K562 (cell line): Measurements from ENCODE around the gene JUND. TPM values are rescaled to one million over a fixed set of nuclear protein-coding genes. Genes with fewer than 3 reads are reported as not detected.

Experiments used
- BCOR ChIP-seq: fragments of 450-650 bp; IDR thresholded peaks from 2 replicates; pipeline ENCODE4 v1.6.1; 2016
- CC2D1A ChIP-seq: fragments of 450-650 bp; IDR thresholded peaks from 2 replicates; pipeline ENCODE4 v1.6.1; 2017; ENCODE audit warnings: mild to moderate bottlenecking
- CEBPB ChIP-seq: fragments of 450-650 bp; IDR thresholded peaks from 2 replicates; pipeline ENCODE4 v1.6.1; 2016; ENCODE audit warnings: missing genetic modification characterization, missing compliant biosample characterization
- CREM ChIP-seq: IDR thresholded peaks from 2 replicates; pipeline ENCODE4 v1.6.1; 2014; ENCODE audit warnings: antibody characterized with exemption, low read depth
- E2F3 ChIP-seq: fragments of 250-450 bp; sonication (Bioruptor Pico); IDR thresholded peaks from 2 replicates; pipeline ENCODE4 v1.4.0; 2020; ENCODE audit warnings: mild to moderate bottlenecking
- GABPB1 ChIP-seq: sonication (generic); formaldehyde crosslinking; IDR thresholded peaks from 2 replicates; pipeline ENCODE4 v1.8.0; 2022; ENCODE audit warnings: mild to moderate bottlenecking, missing genetic modification reagents
- HDAC1 ChIP-seq, 2 experiments: fragments of 450-650 bp; IDR thresholded peaks; 2 replicates each; pipeline ENCODE4 v1.6.1; 2016 to 2017; ENCODE audit warnings: inconsistent platforms in 1 of 2, mild to moderate bottlenecking in 1 of 2, moderate library complexity in 1 of 2
- JUN ChIP-seq, 2 experiments: sonication (generic) in 1 of 2; formaldehyde crosslinking in 1 of 2; IDR thresholded peaks; 2 replicates each; pipeline versions ENCODE4 v1.6.1 to v1.8.0; 2012 to 2022; ENCODE audit warnings: borderline replicate concordance in 2 of 2, mild to moderate bottlenecking in 2 of 2, improper control_type of control experiment in 1 of 2, low read depth in 1 of 2, low read length in 1 of 2, missing genetic modification reagents in 1 of 2
- MEF2D ChIP-seq: conservative IDR thresholded peaks from 2 replicates; pipeline ENCODE4 v1.6.1; 2016; ENCODE audit warnings: low read depth, missing genetic modification characterization, missing compliant biosample characterization
- MTA2 ChIP-seq: fragments of 450-650 bp; IDR thresholded peaks from 2 replicates; pipeline ENCODE4 v1.6.1; 2016; ENCODE audit warnings: low read depth
- NCOR1 ChIP-seq: fragments of 450-650 bp; IDR thresholded peaks from 2 replicates; pipeline ENCODE4 v1.6.1; 2016; ENCODE audit warnings: mild to moderate bottlenecking, moderate library complexity
- NFIC ChIP-seq: fragments of 450-650 bp; IDR thresholded peaks from 2 replicates; pipeline ENCODE4 v1.6.1; 2017; ENCODE audit warnings: mild to moderate bottlenecking, inconsistent platforms
- SNRNP70 ChIP-seq: fragments of 200-400 bp; formaldehyde crosslinking; optimal IDR thresholded peaks from 2 replicates; pipeline ENCODE3; 2017; ENCODE audit warnings: low read depth, low read length
- SOX6 ChIP-seq: fragments of 450-650 bp; IDR thresholded peaks from 2 replicates; pipeline ENCODE4 v1.6.1; 2014; ENCODE audit warnings: mild to moderate bottlenecking
- SPI1 ChIP-seq: IDR thresholded peaks from 2 replicates; pipeline ENCODE4 v1.6.1; 2011; ENCODE audit warnings: low read depth, low read length, control low read depth, borderline replicate concordance
- TAF1 ChIP-seq: IDR thresholded peaks from 2 replicates; pipeline ENCODE4 v1.6.1; 2011; ENCODE audit warnings: mild to moderate bottlenecking, low read length, moderate library complexity; ENCODE audit not compliant: insufficient read depth, control insufficient read depth, severe bottlenecking; ENCODE audit errors: extremely low read depth
- TARDBP ChIP-seq: fragments of 450-650 bp; IDR thresholded peaks from 2 replicates; pipeline ENCODE4 v1.6.1; 2016
- YY1 ChIP-seq, 3 experiments: IDR thresholded peaks; 2 replicates each; pipeline ENCODE4 v1.6.1; 2011; ENCODE audit warnings: low read length in 2 of 3, mild to moderate bottlenecking in 2 of 3, moderate library complexity in 2 of 3, borderline replicate concordance in 1 of 3, control low read depth in 1 of 3, low read depth in 1 of 3; ENCODE audit not compliant: insufficient read depth in 3 of 3, insufficient replicate concordance in 2 of 3, control insufficient read depth in 1 of 3, insufficient read length in 1 of 3; ENCODE audit errors: extremely low read depth in 1 of 3
- ZNF436 ChIP-seq: fragments of 250-450, 450-650 bp; sonication (Bioruptor Pico); formaldehyde crosslinking; IDR thresholded peaks from 2 replicates; pipeline ENCODE4 v1.7.0; 2020; ENCODE audit warnings: mild to moderate bottlenecking
- polyA plus RNA-seq, 8 experiments: library from polyadenylated mRNA; depleted of rRNA in 4 of 8; stranded (reverse) in 5 of 8; unstranded in 3 of 8; fragments of >200 nt; fragmentation: Nextera tagmentation in 2 of 8; fragmentation: Illumina TruSeq in 1 of 8; extraction: Ambion mirVana in 2 of 8; extraction: Trizol in 1 of 8; gene quantifications; 2 replicates each; pipeline versions ENCODE4 v1.2.1 to v1.2.3, GENCODE V29; 2011 to 2014; ENCODE audit warnings: inconsistent platforms in 1 of 8, missing spikeins in 1 of 8
- total RNA-seq, 7 experiments: library from RNA; depleted of rRNA in 6 of 7; stranded (reverse); fragments of >200 nt in 6 of 7; fragmentation: Illumina TruSeq in 2 of 7; extraction: Trizol in 2 of 7; gene quantifications; 2 replicates each; pipeline versions ENCODE4 v1.2.1 to v1.2.3, GENCODE V29; 2011 to 2021; ENCODE audit warnings: low replicate concordance in 1 of 7
- TF ChIP-seq, protein P1 (sequence below): fragments of 200-600 bp; sonication (generic); IDR thresholded peaks from one replicate; pipeline ENCODE4 v1.6.1; 2012; ENCODE audit warnings: mild to moderate bottlenecking, low read depth, low read length, inconsistent platforms

JUND gene
- total and polyA plus RNA-seq, 9 of the 15 experiments (the other 6 are each of a cell fraction or from before 2014, with no cell fraction given): 6.4 to 286 (median 42.3) TPM

DNA sequence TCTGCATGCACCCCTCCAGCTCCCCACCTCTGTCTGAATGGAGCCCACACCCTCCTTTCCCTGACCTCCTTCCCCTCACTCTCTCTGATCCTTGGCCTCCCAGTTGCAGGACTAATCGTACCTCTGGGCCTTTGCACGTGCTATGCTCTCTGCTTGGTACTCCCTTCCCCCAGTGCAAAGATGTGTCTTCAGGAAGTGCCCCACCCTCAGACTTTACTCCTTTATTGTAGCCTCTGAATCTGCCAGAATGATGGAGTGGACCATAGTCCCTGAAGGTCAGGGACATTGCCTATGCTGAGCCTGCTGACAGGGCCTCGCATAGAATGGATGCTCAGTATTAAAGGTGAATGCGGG is 1.3 kb upstream of the JUND start (continued):
- no peak for TF ChIP-seq TARDBP
- peak in 1 of 2 experiments; percentile 87; a peak in 2 of 4 replicates for TF ChIP-seq HDAC1 (IDR thresholded peaks at IDR 0.05)
- TF ChIP-seq NFIC: peak; percentile 8; the same call in 1 of the 2 replicates
- no peak for TF ChIP-seq ZNF436 (CRISPR knock-in tag)
- peak in 1 of 3 experiments; percentile 6 for TF ChIP-seq YY1 (IDR thresholded peaks at IDR 0.05; ENCODE audit: borderline replicate concordance in 1 of 3, control insufficient read depth in 1 of 3, extremely low read depth in 1 of 3, insufficient read depth in 3 of 3, insufficient read length in 1 of 3, insufficient replicate concordance in 2 of 3, low read depth in 1 of 3, low read length in 2 of 3)
- TF ChIP-seq GABPB1 (CRISPR knock-in tag): no peak
- TF ChIP-seq NCOR1: 0 out of 2 replicates have a peak, but pooled peaks have one; percentile 18
- TF ChIP-seq MEF2D (tag): no peak
- no peak for TF ChIP-seq SPI1
- peak; percentile 34; the same call in 1 of the 2 replicates for TF ChIP-seq CREM
- no peak for TF ChIP-seq CEBPB (tag)
- peak; percentile 98 for TF ChIP-seq BCOR
- TF ChIP-seq SNRNP70: no peak
- TF ChIP-seq SOX6: peak; percentile 32; the same call in 1 of the 2 replicates
- peak; percentile 31 for TF ChIP-seq TAF1
- TF ChIP-seq CC2D1A: 0 out of 2 replicates have a peak, but pooled peaks have one; percentile 14
- TF ChIP-seq, protein P1, sequence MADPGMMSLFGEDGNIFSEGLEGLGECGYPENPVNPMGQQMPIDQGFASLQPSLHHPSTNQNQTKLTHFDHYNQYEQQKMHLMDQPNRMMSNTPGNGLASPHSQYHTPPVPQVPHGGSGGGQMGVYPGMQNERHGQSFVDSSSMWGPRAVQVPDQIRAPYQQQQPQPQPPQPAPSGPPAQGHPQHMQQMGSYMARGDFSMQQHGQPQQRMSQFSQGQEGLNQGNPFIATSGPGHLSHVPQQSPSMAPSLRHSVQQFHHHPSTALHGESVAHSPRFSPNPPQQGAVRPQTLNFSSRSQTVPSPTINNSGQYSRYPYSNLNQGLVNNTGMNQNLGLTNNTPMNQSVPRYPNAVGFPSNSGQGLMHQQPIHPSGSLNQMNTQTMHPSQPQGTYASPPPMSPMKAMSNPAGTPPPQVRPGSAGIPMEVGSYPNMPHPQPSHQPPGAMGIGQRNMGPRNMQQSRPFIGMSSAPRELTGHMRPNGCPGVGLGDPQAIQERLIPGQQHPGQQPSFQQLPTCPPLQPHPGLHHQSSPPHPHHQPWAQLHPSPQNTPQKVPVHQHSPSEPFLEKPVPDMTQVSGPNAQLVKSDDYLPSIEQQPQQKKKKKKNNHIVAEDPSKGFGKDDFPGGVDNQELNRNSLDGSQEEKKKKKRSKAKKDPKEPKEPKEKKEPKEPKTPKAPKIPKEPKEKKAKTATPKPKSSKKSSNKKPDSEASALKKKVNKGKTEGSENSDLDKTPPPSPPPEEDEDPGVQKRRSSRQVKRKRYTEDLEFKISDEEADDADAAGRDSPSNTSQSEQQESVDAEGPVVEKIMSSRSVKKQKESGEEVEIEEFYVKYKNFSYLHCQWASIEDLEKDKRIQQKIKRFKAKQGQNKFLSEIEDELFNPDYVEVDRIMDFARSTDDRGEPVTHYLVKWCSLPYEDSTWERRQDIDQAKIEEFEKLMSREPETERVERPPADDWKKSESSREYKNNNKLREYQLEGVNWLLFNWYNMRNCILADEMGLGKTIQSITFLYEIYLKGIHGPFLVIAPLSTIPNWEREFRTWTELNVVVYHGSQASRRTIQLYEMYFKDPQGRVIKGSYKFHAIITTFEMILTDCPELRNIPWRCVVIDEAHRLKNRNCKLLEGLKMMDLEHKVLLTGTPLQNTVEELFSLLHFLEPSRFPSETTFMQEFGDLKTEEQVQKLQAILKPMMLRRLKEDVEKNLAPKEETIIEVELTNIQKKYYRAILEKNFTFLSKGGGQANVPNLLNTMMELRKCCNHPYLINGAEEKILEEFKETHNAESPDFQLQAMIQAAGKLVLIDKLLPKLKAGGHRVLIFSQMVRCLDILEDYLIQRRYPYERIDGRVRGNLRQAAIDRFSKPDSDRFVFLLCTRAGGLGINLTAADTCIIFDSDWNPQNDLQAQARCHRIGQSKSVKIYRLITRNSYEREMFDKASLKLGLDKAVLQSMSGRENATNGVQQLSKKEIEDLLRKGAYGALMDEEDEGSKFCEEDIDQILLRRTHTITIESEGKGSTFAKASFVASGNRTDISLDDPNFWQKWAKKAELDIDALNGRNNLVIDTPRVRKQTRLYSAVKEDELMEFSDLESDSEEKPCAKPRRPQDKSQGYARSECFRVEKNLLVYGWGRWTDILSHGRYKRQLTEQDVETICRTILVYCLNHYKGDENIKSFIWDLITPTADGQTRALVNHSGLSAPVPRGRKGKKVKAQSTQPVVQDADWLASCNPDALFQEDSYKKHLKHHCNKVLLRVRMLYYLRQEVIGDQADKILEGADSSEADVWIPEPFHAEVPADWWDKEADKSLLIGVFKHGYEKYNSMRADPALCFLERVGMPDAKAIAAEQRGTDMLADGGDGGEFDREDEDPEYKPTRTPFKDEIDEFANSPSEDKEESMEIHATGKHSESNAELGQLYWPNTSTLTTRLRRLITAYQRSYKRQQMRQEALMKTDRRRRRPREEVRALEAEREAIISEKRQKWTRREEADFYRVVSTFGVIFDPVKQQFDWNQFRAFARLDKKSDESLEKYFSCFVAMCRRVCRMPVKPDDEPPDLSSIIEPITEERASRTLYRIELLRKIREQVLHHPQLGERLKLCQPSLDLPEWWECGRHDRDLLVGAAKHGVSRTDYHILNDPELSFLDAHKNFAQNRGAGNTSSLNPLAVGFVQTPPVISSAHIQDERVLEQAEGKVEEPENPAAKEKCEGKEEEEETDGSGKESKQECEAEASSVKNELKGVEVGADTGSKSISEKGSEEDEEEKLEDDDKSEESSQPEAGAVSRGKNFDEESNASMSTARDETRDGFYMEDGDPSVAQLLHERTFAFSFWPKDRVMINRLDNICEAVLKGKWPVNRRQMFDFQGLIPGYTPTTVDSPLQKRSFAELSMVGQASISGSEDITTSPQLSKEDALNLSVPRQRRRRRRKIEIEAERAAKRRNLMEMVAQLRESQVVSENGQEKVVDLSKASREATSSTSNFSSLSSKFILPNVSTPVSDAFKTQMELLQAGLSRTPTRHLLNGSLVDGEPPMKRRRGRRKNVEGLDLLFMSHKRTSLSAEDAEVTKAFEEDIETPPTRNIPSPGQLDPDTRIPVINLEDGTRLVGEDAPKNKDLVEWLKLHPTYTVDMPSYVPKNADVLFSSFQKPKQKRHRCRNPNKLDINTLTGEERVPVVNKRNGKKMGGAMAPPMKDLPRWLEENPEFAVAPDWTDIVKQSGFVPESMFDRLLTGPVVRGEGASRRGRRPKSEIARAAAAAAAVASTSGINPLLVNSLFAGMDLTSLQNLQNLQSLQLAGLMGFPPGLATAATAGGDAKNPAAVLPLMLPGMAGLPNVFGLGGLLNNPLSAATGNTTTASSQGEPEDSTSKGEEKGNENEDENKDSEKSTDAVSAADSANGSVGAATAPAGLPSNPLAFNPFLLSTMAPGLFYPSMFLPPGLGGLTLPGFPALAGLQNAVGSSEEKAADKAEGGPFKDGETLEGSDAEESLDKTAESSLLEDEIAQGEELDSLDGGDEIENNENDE: no peak
- TF ChIP-seq E2F3 (CRISPR knock-in tag): no peak
- no peak for TF ChIP-seq JUN (IDR thresholded peaks at IDR 0.05; ENCODE audit: borderline replicate concordance, low read depth, low read length)
- TF ChIP-seq JUN (CRISPR knock-in tag; IDR thresholded peaks at IDR 0.05; ENCODE audit: borderline replicate concordance): no peak
- 0 out of 2 replicates have a peak, but pooled peaks have one; percentile 11 for TF ChIP-seq MTA2
